Neural progenitor cell (in vitro differentiated cells): ENCODE data around the gene SLC25A22. TPM values are rescaled to one million over a fixed set of nuclear protein-coding genes. Genes with fewer than 3 reads are reported as not detected.

Source experiments
- DNase-seq: peaks from one replicate; pipeline ENCODE4 v3.0.0-alpha.2; 2016; ENCODE audit warnings: low spot score
- H2AFZ ChIP-seq: fragments of 200-600 bp; sonication (generic); replicated peaks from 2 replicates; pipeline ENCODE4 v1.6.1; 2016; ENCODE audit warnings: antibody characterized with exemption
- H3F3A ChIP-seq: fragments of 200-600 bp; sonication (generic); 2 replicates; pipeline ENCODE4 v1.6.1; 2016; ENCODE audit warnings: antibody characterized with exemption, low read depth
- H3K27ac ChIP-seq: fragments of 200-600 bp; sonication (generic); 2 replicates; pipeline ENCODE4 v1.5.1; 2016; ENCODE audit warnings: mild to moderate bottlenecking
- H3K27me3 ChIP-seq: fragments of 200-600 bp; sonication (generic); 2 replicates; pipeline ENCODE4 v1.6.1; 2016; ENCODE audit warnings: mild to moderate bottlenecking, moderate library complexity
- H3K36me3 ChIP-seq: fragments of 200-600 bp; sonication (generic); 2 replicates; pipeline ENCODE4 v1.5.1; 2016
- H3K4me1 ChIP-seq: fragments of 200-600 bp; sonication (generic); 2 replicates; pipeline ENCODE4 v1.6.1; 2016; ENCODE audit warnings: mixed run types
- H3K4me2 ChIP-seq: fragments of 200-600 bp; sonication (generic); 2 replicates; pipeline ENCODE4 v1.6.1; 2016
- H3K4me3 ChIP-seq: fragments of 200-600 bp; sonication (generic); 2 replicates; pipeline ENCODE4 v1.5.1; 2016
- H3K79me2 ChIP-seq: fragments of 200-600 bp; sonication (generic); 2 replicates; pipeline ENCODE4 v1.6.1; 2016; ENCODE audit warnings: low read depth
- H3K9ac ChIP-seq: fragments of 200-600 bp; sonication (generic); 2 replicates; pipeline ENCODE4 v1.6.1; 2016
- H3K9me3 ChIP-seq: fragments of 200-600 bp; sonication (generic); 2 replicates; pipeline ENCODE4 v1.5.1; 2016; ENCODE audit warnings: low read depth
- H4K20me1 ChIP-seq: fragments of 200-600 bp; sonication (generic); 2 replicates; pipeline ENCODE4 v1.6.1; 2016; ENCODE audit warnings: low read depth
- H3K27ac Mint-ChIP-seq: 3 replicates; pipeline ENCODE4 v1.8.0; 2021; ENCODE audit warnings: mixed read lengths
- H3K27me3 Mint-ChIP-seq: 2 replicates; pipeline ENCODE4 v1.8.0; 2022; ENCODE audit warnings: low read depth, mild to moderate bottlenecking, inconsistent platforms, moderate library complexity, mixed read lengths; ENCODE audit not compliant: insufficient read depth
- H3K36me3 Mint-ChIP-seq: 3 replicates; pipeline ENCODE4 v1.8.0; 2021; ENCODE audit warnings: mixed read lengths
- H3K4me1 Mint-ChIP-seq: 3 replicates; pipeline ENCODE4 v1.8.0; 2021; ENCODE audit warnings: mixed read lengths
- H3K4me3 Mint-ChIP-seq: 3 replicates; pipeline ENCODE4 v1.8.0; 2021; ENCODE audit warnings: mild to moderate bottlenecking, moderate library complexity, mixed read lengths
- H3K9me3 Mint-ChIP-seq: 3 replicates; pipeline ENCODE4 v1.8.0; 2020; ENCODE audit warnings: mixed read lengths
- CTCF ChIP-seq: fragments of 200-600 bp; sonication (generic); IDR thresholded peaks from 2 replicates; pipeline ENCODE4 v1.5.1; 2017; ENCODE audit warnings: antibody characterized with exemption, mild to moderate bottlenecking
- EZH2 ChIP-seq: fragments of 200-600 bp; sonication (generic); IDR thresholded peaks from 2 replicates; pipeline ENCODE4 v1.6.1; 2017; ENCODE audit warnings: antibody characterized with exemption, mild to moderate bottlenecking, moderate library complexity
- EZH2phosphoT487 ChIP-seq: fragments of 200-600 bp; sonication (generic); IDR thresholded peaks from 2 replicates; pipeline ENCODE4 v1.6.1; 2017; ENCODE audit warnings: antibody characterized with exemption
- total RNA-seq: library from RNA; depleted of rRNA; stranded (reverse); fragments of >200 nt; gene quantifications from 2 replicates; pipeline ENCODE4 v1.2.3, GENCODE V29; 2015; ENCODE audit warnings: low replicate concordance

The SLC25A22 gene
- total RNA-seq, 1 donor from 2014 or later = 11.0 TPM

- no peak for DNase-seq
- H3K27ac Mint-ChIP-seq = no peak overlapping the region
- H3K4me3 Mint-ChIP-seq = no peak overlapping the region
Measured at GRCh38 chr11:793556-793955, 4.5 kb downstream of the SLC25A22 start.

DNA sequence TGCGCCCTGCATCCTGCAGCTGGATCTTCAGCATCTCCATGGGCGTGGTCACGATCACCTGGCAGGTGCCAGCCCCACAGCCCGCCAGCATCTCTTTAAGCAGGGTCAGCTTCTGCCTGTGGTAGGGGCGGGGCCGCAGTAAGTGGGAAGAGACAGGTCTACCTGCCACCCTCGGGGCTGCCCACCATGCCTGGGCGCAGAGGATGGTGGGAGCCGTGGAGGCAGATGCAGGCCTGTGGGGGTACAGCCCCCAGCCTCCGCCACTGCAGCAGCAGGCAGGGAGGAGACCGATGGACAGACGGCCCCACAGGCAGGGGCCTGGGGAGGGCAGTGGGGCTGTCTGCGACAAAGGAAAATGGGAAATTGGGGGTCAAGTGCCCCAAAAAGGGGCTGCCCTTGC, 5.2 kb downstream of the SLC25A22 start:
- no peak for TF ChIP-seq EZH2phosphoT487
- TF ChIP-seq EZH2 = no peak
- no peak for TF ChIP-seq CTCF
- H3K27ac ChIP-seq = no peak overlapping the region
- H3K27me3 ChIP-seq = no peaks in the 10 kb centered on the region
- H2AFZ ChIP-seq = no peak overlapping the region
- Mint-ChIP-seq H3K4me1 (peaks cover 20% of the 10 kb centered on the region), H3K27ac (no peak overlapping the region), H3K27me3 (peaks cover 7% of the 10 kb centered on the region), H3K9me3 (no peaks in the 10 kb centered on the region), H3K36me3 (peaks cover 2% of the 10 kb centered on the region), H3K4me3 (no peak overlapping the region)
- H3K9ac ChIP-seq = no peak overlapping the region
- no peak for DNase-seq
- H3K4me2 ChIP-seq = no peak overlapping the region
- H3F3A ChIP-seq = peaks cover 26% of the 10 kb centered on the region
- H3K4me3 ChIP-seq = no peak overlapping the region
- peaks cover 33% of the 10 kb centered on the region for H3K4me1 ChIP-seq
- no peaks in the 10 kb centered on the region for H3K9me3 ChIP-seq
- H4K20me1 ChIP-seq = peaks cover 41% of the 10 kb centered on the region
- H3K79me2 ChIP-seq = peaks cover 14% of the 10 kb centered on the region
- no peaks in the 10 kb centered on the region for H3K36me3 ChIP-seq

More at GRCh38 chr11:793556-793955, 4.5 kb downstream of the SLC25A22 start:
- Mint-ChIP-seq H3K9me3 (no peaks in the 10 kb centered on the region), H3K27me3 (peaks cover 7% of the 10 kb centered on the region), H3K36me3 (peaks cover 2% of the 10 kb centered on the region), H3K4me1 (peaks cover 20% of the 10 kb centered on the region)
- H3K27me3 ChIP-seq = no peaks in the 10 kb centered on the region
- H4K20me1 ChIP-seq = peaks cover 43% of the 10 kb centered on the region
- H3K4me3 ChIP-seq = no peak overlapping the region
- TF ChIP-seq CTCF = no peak
- TF ChIP-seq EZH2 = no peak
- TF ChIP-seq EZH2phosphoT487 = no peak
- H3K79me2 ChIP-seq = peaks cover 14% of the 10 kb centered on the region
- H3K27ac ChIP-seq = no peak overlapping the region
- no peak overlapping the region for H2AFZ ChIP-seq
- H3F3A ChIP-seq = peaks cover 26% of the 10 kb centered on the region
- no peaks in the 10 kb centered on the region for H3K36me3 ChIP-seq
- H3K4me1 ChIP-seq = peaks cover 33% of the 10 kb centered on the region
- no peak overlapping the region for H3K4me2 ChIP-seq
- no peak overlapping the region for H3K9ac ChIP-seq
- no peaks in the 10 kb centered on the region for H3K9me3 ChIP-seq

DNA sequence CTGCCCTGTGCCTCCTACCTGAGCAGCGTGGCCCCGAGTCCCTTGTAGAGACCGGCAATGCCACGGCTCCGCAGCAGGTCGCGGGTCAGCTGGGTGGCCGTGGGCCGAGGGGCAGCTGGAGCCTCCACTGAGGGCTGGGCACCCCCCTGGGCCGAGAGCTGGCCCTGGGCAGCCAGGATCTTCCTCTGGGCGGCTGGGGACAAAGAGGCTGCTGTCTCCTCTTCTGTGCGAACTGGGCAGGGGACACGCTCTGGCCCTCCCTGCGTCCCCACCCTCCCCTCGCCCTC, 5.6 kb downstream of the SLC25A22 start:
- Histone ChIP-seq H3K36me3 (no peaks in the 10 kb centered on the region), H3K27me3 (no peaks in the 10 kb centered on the region), H3K27ac (no peak overlapping the region), H3K4me1 (peaks cover 33% of the 10 kb centered on the region), H3K9me3 (no peaks in the 10 kb centered on the region), H3K79me2 (peaks cover 14% of the 10 kb centered on the region), H3F3A (peaks cover 26% of the 10 kb centered on the region), H2AFZ (no peak overlapping the region), H3K4me3 (no peak overlapping the region), H3K9ac (no peak overlapping the region), H4K20me1 (peaks cover 44% of the 10 kb centered on the region), H3K4me2 (no peak overlapping the region)
- no peak overlapping the region for H3K4me3 Mint-ChIP-seq
- DNase-seq = no peak
- peaks cover 7% of the 10 kb centered on the region for H3K27me3 Mint-ChIP-seq
- H3K9me3 Mint-ChIP-seq = no peaks in the 10 kb centered on the region
- H3K36me3 Mint-ChIP-seq = peaks cover 2% of the 10 kb centered on the region
- no peak overlapping the region for H3K27ac Mint-ChIP-seq
- TF ChIP-seq EZH2 = no peak
- no peak for TF ChIP-seq EZH2phosphoT487
- no peak for TF ChIP-seq CTCF
- peaks cover 20% of the 10 kb centered on the region for H3K4me1 Mint-ChIP-seq
